H1 (cell line): ENCODE results near the gene FBXL17. TPM values are rescaled to one million over a fixed set of nuclear protein-coding genes. Genes with fewer than 3 reads are reported as not detected.

ENCODE experiments used
- CTCF ChIA-PET: fragments of 300-600 bp; sonication (Branson Sonifier 250); formaldehyde crosslinking; loops from one replicate; lab custom pipeline; 2021; ENCODE audit not compliant: partially characterized antibody; lab: Charles Lee
- POLR2A ChIA-PET: fragments of 300-600 bp; sonication (Branson Sonifier 250); formaldehyde crosslinking; loops from one replicate; lab custom pipeline; 2021; ENCODE audit warnings: inconsistent platforms; ENCODE audit not compliant: partially characterized antibody; lab: Charles Lee
- DNase-seq, 2 experiments: peaks; one replicate each; pipeline versions ENCODE4 v3.0.0 to v3.0.0-alpha.2; 2010 to 2022; ENCODE audit warnings: low spot score in 2 of 2, low read depth in 1 of 2, mixed read lengths in 1 of 2
- FAIRE-seq: peaks from 2 replicates; lab custom pipeline; 2011; peaks lifted over from hg19 to GRCh38; lab: Jason Lieb, UNC
- H2AFZ ChIP-seq: 2 replicates; pipeline ENCODE4 v1.8.1; 2012; ENCODE audit warnings: low read length, inconsistent platforms
- H2AK5ac ChIP-seq: 2 replicates; pipeline ENCODE4 v1.6.1; 2013; ENCODE audit warnings: low read depth, low read length
- H2BK120ac ChIP-seq: replicated peaks from 2 replicates; pipeline ENCODE3; 2013; ENCODE audit warnings: low read depth, low read length, inconsistent platforms
- H2BK12ac ChIP-seq: 2 replicates; pipeline ENCODE4 v1.6.1; 2013; ENCODE audit warnings: low read depth, low read length
- H2BK15ac ChIP-seq: 2 replicates; pipeline ENCODE4 v1.6.1; 2013; ENCODE audit warnings: low read length
- H2BK20ac ChIP-seq: 2 replicates; pipeline ENCODE4 v1.6.1; 2013; ENCODE audit warnings: low read length
- H2BK5ac ChIP-seq: 2 replicates; pipeline ENCODE4 v1.6.1; 2013; ENCODE audit warnings: low read depth, low read length
- H3K14ac ChIP-seq: 2 replicates; pipeline ENCODE4 v1.6.1; 2013; ENCODE audit warnings: inconsistent platforms; ENCODE audit not compliant: insufficient read length
- H3K18ac ChIP-seq: 2 replicates; pipeline ENCODE4 v1.6.1; 2013; ENCODE audit warnings: low read length; ENCODE audit errors: extremely low read depth
- H3K23ac ChIP-seq: 2 replicates; pipeline ENCODE4 v1.6.1; 2013; ENCODE audit warnings: inconsistent platforms; ENCODE audit not compliant: insufficient read length
- H3K23me2 ChIP-seq: 2 replicates; pipeline ENCODE4 v1.6.1; 2013; ENCODE audit warnings: low read depth, low read length
- H3K27ac ChIP-seq: 2 replicates; pipeline ENCODE4 v1.6.1; 2011; ENCODE audit warnings: low read depth, low read length, inconsistent platforms
- H3K27me3 ChIP-seq, 4 experiments: replicated peaks in 1 of 4; 1 replicate in 1 of 4; 2 replicates in 3 of 4; pipeline versions ENCODE4 v1.6.1 to v1.8.1; 2011 to 2013; ENCODE audit warnings: low read length in 3 of 4, mild to moderate bottlenecking in 3 of 4, inconsistent platforms in 2 of 4, mixed read lengths in 2 of 4, moderate library complexity in 1 of 4; ENCODE audit not compliant: control insufficient read depth in 3 of 4, insufficient read depth in 3 of 4; ENCODE audit errors: extremely low read depth in 1 of 4
- H3K36me3 ChIP-seq, 4 experiments: 2 replicates each; pipeline versions ENCODE4 v1.6.1 to v1.8.1; 2011 to 2013; ENCODE audit warnings: mild to moderate bottlenecking in 4 of 4, low read length in 3 of 4, moderate library complexity in 2 of 4, control low read depth in 1 of 4, inconsistent platforms in 1 of 4; ENCODE audit not compliant: insufficient read depth in 4 of 4, control insufficient read depth in 2 of 4
- H3K4ac ChIP-seq: replicated peaks from 2 replicates; pipeline ENCODE3; 2013; ENCODE audit warnings: low read length, low read depth, mixed read lengths, inconsistent platforms; ENCODE audit not compliant: insufficient read length
- H3K4me1 ChIP-seq, 4 experiments: replicated peaks in 1 of 4; 1 replicate in 1 of 4; 2 replicates in 3 of 4; pipeline versions ENCODE4 v1.6.1 to v1.8.1; 2011 to 2013; ENCODE audit warnings: low read length in 3 of 4, inconsistent platforms in 2 of 4, mixed read lengths in 1 of 4; ENCODE audit not compliant: insufficient read depth in 4 of 4, control insufficient read depth in 3 of 4
- H3K4me2 ChIP-seq, 2 experiments: 2 replicates each; pipeline versions ENCODE4 v1.6.1 to v1.8.1; 2011 to 2013; ENCODE audit warnings: low read depth in 2 of 2, low read length in 2 of 2, control low read depth in 1 of 2, inconsistent platforms in 1 of 2, mild to moderate bottlenecking in 1 of 2; ENCODE audit not compliant: insufficient read depth in 1 of 2
- H3K4me3 ChIP-seq, 4 experiments: fragments of 200-600, 300-600 bp in 1 of 4; sonication (generic), shearing (Covaris generic), sonication (Bioruptor Twin) in 1 of 4; 2 replicates each; pipeline versions ENCODE4 v1.5.1 to v1.8.1; 2011 to 2016; ENCODE audit warnings: low read length in 4 of 4, low read depth in 3 of 4, control low read depth in 2 of 4, inconsistent platforms in 2 of 4, mild to moderate bottlenecking in 2 of 4, mixed read lengths in 1 of 4, moderate library complexity in 1 of 4; ENCODE audit not compliant: insufficient read depth in 2 of 4; ENCODE audit errors: extremely low read depth in 1 of 4
- H3K56ac ChIP-seq: replicated peaks from 2 replicates; pipeline ENCODE3; 2013; ENCODE audit warnings: low read depth, mild to moderate bottlenecking, mixed read lengths, low read length, inconsistent platforms; ENCODE audit not compliant: insufficient read length
- H3K79me1 ChIP-seq: 2 replicates; pipeline ENCODE4 v1.6.1; 2013; ENCODE audit warnings: low read depth, low read length, control low read depth
- H3K79me2 ChIP-seq, 2 experiments: 2 replicates each; pipeline versions ENCODE4 v1.6.1 to v1.8.1; 2012 to 2013; ENCODE audit warnings: low read length in 2 of 2, mild to moderate bottlenecking in 2 of 2, inconsistent platforms in 1 of 2; ENCODE audit not compliant: insufficient read depth in 2 of 2, control insufficient read depth in 1 of 2
- H3K9ac ChIP-seq, 4 experiments: replicated peaks in 1 of 4; 1 replicate in 1 of 4; 2 replicates in 3 of 4; pipeline versions ENCODE4 v1.6.1 to v1.8.1; 2011 to 2013; ENCODE audit warnings: low read depth in 3 of 4, low read length in 3 of 4, control low read depth in 2 of 4, mild to moderate bottlenecking in 2 of 4, moderate library complexity in 2 of 4, inconsistent platforms in 1 of 4; ENCODE audit errors: extremely low read depth in 1 of 4
- H3K9me3 ChIP-seq, 2 experiments: 2 replicates each; pipeline versions ENCODE4 v1.6.1 to v1.8.1; 2012 to 2013; ENCODE audit warnings: mild to moderate bottlenecking in 2 of 2, moderate library complexity in 2 of 2, control low read depth in 1 of 2, inconsistent platforms in 1 of 2, low read depth in 1 of 2, low read length in 1 of 2, mixed read lengths in 1 of 2; ENCODE audit not compliant: insufficient read depth in 2 of 2
- H4K20me1 ChIP-seq, 2 experiments: replicated peaks in 1 of 2; 2 replicates each; pipeline versions ENCODE3 to v1.8.1; 2011 to 2013; ENCODE audit warnings: inconsistent platforms in 2 of 2, low read length in 2 of 2, mild to moderate bottlenecking in 1 of 2; ENCODE audit not compliant: insufficient read depth in 2 of 2, control insufficient read depth in 1 of 2
- H4K5ac ChIP-seq: 2 replicates; pipeline ENCODE4 v1.6.1; 2013; ENCODE audit warnings: low read length, low read depth, mixed read lengths, inconsistent platforms; ENCODE audit not compliant: insufficient read length
- H4K8ac ChIP-seq: 2 replicates; pipeline ENCODE4 v1.8.0; 2013; ENCODE audit warnings: mild to moderate bottlenecking, moderate library complexity, low read length, inconsistent platforms; ENCODE audit not compliant: insufficient read depth; ENCODE audit errors: extremely low read depth
- H4K91ac ChIP-seq: replicated peaks from 2 replicates; pipeline ENCODE3; 2013; ENCODE audit warnings: low read length, mixed read lengths, inconsistent platforms; ENCODE audit not compliant: insufficient read length
- SIRT6 ChIP-seq: IDR thresholded peaks from one replicate; pipeline ENCODE4 v1.7.1; 2012; ENCODE audit warnings: low read length, inconsistent platforms
- WGBS, 2 experiments: shearing (Covaris generic) in 1 of 2; methylation state at CpG; one replicate each; pipeline versions ENCODE4 v1.1.6 to v1.1.7; 2013 to 2015; ENCODE audit warnings: low lambda C conversion rate in 2 of 2, mixed read lengths in 2 of 2, inconsistent platforms in 1 of 2, low coverage in 1 of 2, missing lambda C conversion rate in 1 of 2; ENCODE audit not compliant: insufficient replicate concordance in 2 of 2, insufficient coverage in 1 of 2, insufficient read length in 1 of 2; ENCODE audit errors: extremely low coverage in 1 of 2, missing lambda C conversion rate in 1 of 2; 5-methylcytosine and 5-hydroxymethylcytosine counted together
- polyA plus RNA-seq, 7 experiments: library from polyadenylated mRNA; depleted of rRNA in 3 of 7; stranded (reverse) in 5 of 7; unstranded in 2 of 7; fragments of >200 nt in 5 of 7; fragments of 200-250 nt in 2 of 7; gene quantifications; 1 replicate in 5 of 7; 2 replicates in 1 of 7; 4 replicates in 1 of 7; pipeline versions ENCODE4 v1.2.1 to v1.2.3, GENCODE V29; 2011 to 2013; ENCODE audit warnings: missing spikeins in 2 of 7, mixed read lengths in 2 of 7
- total RNA-seq: library from RNA; stranded (reverse); fragmentation: NEBNext Ultra II Directional; extraction: Animal tissue kit (Norgen Biotek cat#: 25700); gene quantifications from 2 replicates; pipeline ENCODE4 v1.2.1, GENCODE V29; 2021

FBXL17 gene
- total and polyA plus RNA-seq, 2 of the 8 experiments (the other 6 are each of a cell fraction or from before 2014, with no cell fraction given) = 0.35 to 4.3 TPM

DNA sequence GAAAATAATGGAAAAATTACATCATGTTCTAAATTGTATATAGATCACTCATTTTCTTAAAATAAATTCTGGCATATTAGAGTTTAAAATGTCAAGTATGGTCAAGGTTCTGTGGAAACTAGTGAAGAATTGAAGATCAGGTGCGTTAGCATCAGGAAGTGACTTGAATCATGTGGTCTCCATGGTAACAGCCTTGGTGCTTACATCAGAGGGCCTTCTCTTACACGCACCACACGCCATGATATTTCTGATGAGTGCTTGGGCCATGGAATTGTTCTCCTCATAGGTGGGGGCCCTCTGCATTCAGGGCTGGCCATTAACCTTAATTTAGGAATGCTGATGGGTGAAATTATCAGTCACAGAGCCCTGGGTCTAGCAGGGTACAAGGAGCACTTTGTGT, 423.0 kb downstream of the FBXL17 start:
- no peak overlapping the region for H2BK5ac ChIP-seq
- no peak overlapping the region for H3K4ac ChIP-seq
- no peak overlapping the region for H4K91ac ChIP-seq
- H2AFZ ChIP-seq = no peak overlapping the region
- TF ChIP-seq SIRT6 = no peak
- H3K27me3 ChIP-seq = no peaks in the 10 kb centered on the region
- DNase-seq (no peak), FAIRE-seq (no peak)
- no peak overlapping the region for H3K18ac ChIP-seq
- no peaks in the 10 kb centered on the region for H3K79me2 ChIP-seq
- no peak overlapping the region for H3K14ac ChIP-seq
- H3K56ac ChIP-seq = no peak overlapping the region
- H3K27ac ChIP-seq = no peak overlapping the region
- no peak overlapping the region for H3K4me2 ChIP-seq
- H3K23ac ChIP-seq = no peak overlapping the region
- no peaks in the 10 kb centered on the region for H4K20me1 ChIP-seq
- no peak overlapping the region for H2BK20ac ChIP-seq
- H3K9me3 ChIP-seq = no peaks in the 10 kb centered on the region
- 98% methylated on average over 3 of the region's 3 CpGs; no CpG with 5 or more reads in 1 of the 2 experiments for WGBS, 2 experiments
- CTCF ChIA-PET = interaction anchor here (1.1 kb wide), 1 partner anchor 283 kb away, joined by 3 read pairs; no protein-coding TSS in a partner anchor
- H2BK120ac ChIP-seq = no peak overlapping the region
- no peak overlapping the region for H2AK5ac ChIP-seq
- no peak overlapping the region for H4K8ac ChIP-seq
- H4K5ac ChIP-seq = no peak overlapping the region
- H3K36me3 ChIP-seq = no peaks in the 10 kb centered on the region
- no peak overlapping the region for H3K9ac ChIP-seq
- H2BK12ac ChIP-seq = no peak overlapping the region
- no peak overlapping the region for H2BK15ac ChIP-seq
- no peaks in the 10 kb centered on the region for H3K79me1 ChIP-seq
- POLR2A ChIA-PET = no interaction called here
- H3K23me2 ChIP-seq = no peaks in the 10 kb centered on the region
- no peaks in the 10 kb centered on the region for H3K4me1 ChIP-seq
- no peak overlapping the region for H3K4me3 ChIP-seq
